Measurements from ENCODE around the gene ODAD3. TPM values are rescaled to one million over a fixed set of nuclear protein-coding genes. Genes with fewer than 3 reads are reported as not detected.
A peak's percentile ranks its signal among the peaks of the same experiment; 100 is the strongest.

The ODAD3 gene
- total and polyA plus RNA-seq, 2 of the 13 experiments (the other 11 are each of a cell fraction or from before 2014, with no cell fraction given): 0.04 to 0.08 TPM

DNA sequence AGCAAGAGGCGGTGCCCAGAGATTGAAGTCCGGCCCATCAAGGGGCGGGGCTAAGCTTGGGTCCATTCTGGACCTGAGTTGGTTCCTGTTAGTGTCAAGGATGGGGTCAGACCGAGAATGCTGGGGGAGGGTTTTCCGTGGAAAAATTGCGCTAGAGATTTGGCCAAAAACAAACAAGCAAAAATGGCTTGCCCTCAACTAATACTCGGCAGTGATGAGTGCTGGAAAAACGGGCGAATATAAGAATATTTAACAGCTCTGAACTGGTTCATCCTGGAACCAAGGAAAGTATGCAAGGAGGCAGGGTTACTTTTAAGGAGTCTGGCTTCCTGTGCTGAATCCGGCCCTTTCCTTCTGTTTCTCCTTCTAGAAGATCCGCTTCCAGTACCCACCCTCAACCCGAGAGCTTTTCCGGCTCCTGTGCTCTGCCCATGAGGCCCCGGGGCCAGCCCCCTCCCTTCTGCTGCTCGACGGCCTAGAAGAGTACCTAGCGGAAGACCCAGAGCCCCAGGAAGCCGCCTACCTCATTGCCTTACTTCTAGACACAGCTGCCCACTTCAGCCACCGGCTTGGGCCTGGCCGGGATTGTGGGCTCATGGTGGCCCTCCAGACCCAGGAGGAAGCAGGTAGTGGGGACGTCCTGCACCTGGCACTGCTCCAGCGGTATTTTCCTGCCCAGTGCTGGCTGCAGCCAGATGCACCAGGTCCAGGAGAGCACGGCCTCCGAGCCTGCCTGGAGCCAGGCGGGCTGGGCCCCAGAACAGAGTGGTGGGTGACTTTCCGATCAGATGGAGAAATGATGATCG, 59.6 kb downstream of the ODAD3 start (continued):
- TF ChIP-seq, protein P1, sequence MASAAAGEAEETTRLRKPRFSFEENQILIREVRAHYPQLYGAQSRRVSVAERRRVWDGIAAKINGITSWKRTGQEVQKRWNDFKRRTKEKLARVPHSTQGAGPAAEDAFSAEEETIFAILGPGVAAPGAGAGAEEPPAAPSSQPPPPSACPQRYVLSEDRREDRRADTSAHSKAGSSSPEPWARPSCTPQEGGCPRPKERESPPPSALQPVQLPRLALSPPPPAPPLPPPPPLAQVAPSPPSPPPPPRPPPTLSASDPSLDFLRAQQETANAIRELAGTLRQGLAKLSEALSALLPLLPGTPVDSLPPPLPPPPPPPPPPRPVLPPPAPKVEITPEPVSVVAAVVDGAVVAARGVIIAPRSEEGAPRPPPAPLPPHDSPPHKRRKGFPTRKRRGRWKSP (CRISPR knock-in tag; IDR thresholded peaks at IDR 0.05): 0 out of 2 replicates have a peak, but pooled peaks have one; percentile 23
- TF ChIP-seq SOX13 (IDR thresholded peaks at IDR 0.05) (no peak), SOX13 (CRISPR knock-in tag; conservative IDR thresholded peaks at IDR 0.05 in 1 of 2, IDR thresholded peaks at IDR 0.05 in 1 of 2) (no peak), CREB1 (IDR thresholded peaks at IDR 0.05) (no peak), CREB1 (CRISPR knock-in tag; IDR thresholded peaks at IDR 0.05) (no peak), SMAD3 (CRISPR knock-in tag; IDR thresholded peaks at IDR 0.05) (no peak), ELF1 (CRISPR knock-in tag; IDR thresholded peaks at IDR 0.05) (peak; percentile 34; the same call in 1 of the 2 replicates), ZNF619 (CRISPR knock-in tag; IDR thresholded peaks at IDR 0.05) (0 out of 2 replicates have a peak, but pooled peaks have one; percentile 69), HCFC1 (IDR thresholded peaks at IDR 0.05; ENCODE audit: low read depth, low read length) (no peak), ZNF256 (CRISPR knock-in tag; conservative IDR thresholded peaks at IDR 0.05) (0 out of 2 replicates have a peak, but pooled peaks have one; percentile 36), ZNF343 (CRISPR knock-in tag; IDR thresholded peaks at IDR 0.05) (0 out of 2 replicates have a peak, but pooled peaks have one; percentile 28), ZNF33B (CRISPR knock-in tag; IDR thresholded peaks at IDR 0.05) (no peak), IKZF4 (CRISPR knock-in tag; IDR thresholded peaks at IDR 0.05; ENCODE audit: borderline replicate concordance, low read depth, not compliant biosample characterization) (no peak), ZFP36L2 (CRISPR knock-in tag; IDR thresholded peaks at IDR 0.05) (no peak), PHF20 (CRISPR knock-in tag; IDR thresholded peaks at IDR 0.05) (peak; percentile 51; the same call in 1 of the 2 replicates), ZFAT (CRISPR knock-in tag; conservative IDR thresholded peaks at IDR 0.05) (0 out of 2 replicates have a peak, but pooled peaks have one; percentile 20), ZFY (CRISPR knock-in tag; IDR thresholded peaks at IDR 0.05) (peak; percentile 54)
- TF ChIP-seq, protein P2, sequence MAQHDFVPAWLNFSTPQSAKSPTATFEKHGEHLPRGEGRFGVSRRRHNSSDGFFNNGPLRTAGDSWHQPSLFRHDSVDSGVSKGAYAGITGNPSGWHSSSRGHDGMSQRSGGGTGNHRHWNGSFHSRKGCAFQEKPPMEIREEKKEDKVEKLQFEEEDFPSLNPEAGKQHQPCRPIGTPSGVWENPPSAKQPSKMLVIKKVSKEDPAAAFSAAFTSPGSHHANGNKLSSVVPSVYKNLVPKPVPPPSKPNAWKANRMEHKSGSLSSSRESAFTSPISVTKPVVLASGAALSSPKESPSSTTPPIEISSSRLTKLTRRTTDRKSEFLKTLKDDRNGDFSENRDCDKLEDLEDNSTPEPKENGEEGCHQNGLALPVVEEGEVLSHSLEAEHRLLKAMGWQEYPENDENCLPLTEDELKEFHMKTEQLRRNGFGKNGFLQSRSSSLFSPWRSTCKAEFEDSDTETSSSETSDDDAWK (CRISPR knock-in tag; IDR thresholded peaks at IDR 0.05): no peak
- TF ChIP-seq, protein P3, sequence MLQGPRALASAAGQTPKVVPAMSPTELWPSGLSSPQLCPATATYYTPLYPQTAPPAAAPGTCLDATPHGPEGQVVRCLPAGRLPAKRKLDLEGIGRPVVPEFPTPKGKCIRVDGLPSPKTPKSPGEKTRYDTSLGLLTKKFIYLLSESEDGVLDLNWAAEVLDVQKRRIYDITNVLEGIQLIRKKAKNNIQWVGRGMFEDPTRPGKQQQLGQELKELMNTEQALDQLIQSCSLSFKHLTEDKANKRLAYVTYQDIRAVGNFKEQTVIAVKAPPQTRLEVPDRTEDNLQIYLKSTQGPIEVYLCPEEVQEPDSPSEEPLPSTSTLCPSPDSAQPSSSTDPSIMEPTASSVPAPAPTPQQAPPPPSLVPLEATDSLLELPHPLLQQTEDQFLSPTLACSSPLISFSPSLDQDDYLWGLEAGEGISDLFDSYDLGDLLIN (CRISPR knock-in tag; IDR thresholded peaks at IDR 0.05; ENCODE audit: borderline replicate concordance): no peak
- TF ChIP-seq, protein P4, sequence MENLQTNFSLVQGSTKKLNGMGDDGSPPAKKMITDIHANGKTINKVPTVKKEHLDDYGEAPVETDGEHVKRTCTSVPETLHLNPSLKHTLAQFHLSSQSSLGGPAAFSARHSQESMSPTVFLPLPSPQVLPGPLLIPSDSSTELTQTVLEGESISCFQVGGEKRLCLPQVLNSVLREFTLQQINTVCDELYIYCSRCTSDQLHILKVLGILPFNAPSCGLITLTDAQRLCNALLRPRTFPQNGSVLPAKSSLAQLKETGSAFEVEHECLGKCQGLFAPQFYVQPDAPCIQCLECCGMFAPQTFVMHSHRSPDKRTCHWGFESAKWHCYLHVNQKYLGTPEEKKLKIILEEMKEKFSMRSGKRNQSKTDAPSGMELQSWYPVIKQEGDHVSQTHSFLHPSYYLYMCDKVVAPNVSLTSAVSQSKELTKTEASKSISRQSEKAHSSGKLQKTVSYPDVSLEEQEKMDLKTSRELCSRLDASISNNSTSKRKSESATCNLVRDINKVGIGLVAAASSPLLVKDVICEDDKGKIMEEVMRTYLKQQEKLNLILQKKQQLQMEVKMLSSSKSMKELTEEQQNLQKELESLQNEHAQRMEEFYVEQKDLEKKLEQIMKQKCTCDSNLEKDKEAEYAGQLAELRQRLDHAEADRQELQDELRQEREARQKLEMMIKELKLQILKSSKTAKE (CRISPR knock-in tag; IDR thresholded peaks at IDR 0.05; ENCODE audit: borderline replicate concordance): no peak
- TF ChIP-seq, protein P5, sequence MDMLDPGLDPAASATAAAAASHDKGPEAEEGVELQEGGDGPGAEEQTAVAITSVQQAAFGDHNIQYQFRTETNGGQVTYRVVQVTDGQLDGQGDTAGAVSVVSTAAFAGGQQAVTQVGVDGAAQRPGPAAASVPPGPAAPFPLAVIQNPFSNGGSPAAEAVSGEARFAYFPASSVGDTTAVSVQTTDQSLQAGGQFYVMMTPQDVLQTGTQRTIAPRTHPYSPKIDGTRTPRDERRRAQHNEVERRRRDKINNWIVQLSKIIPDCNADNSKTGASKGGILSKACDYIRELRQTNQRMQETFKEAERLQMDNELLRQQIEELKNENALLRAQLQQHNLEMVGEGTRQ (IDR thresholded peaks at IDR 0.05; ENCODE audit: low read depth, low read length): no peak
- TF ChIP-seq, protein P5 (CRISPR knock-in tag; IDR thresholded peaks at IDR 0.05; ENCODE audit: borderline replicate concordance): no peak
